HEK293 (cell line): Measurements from ENCODE around the gene ELN.

ENCODE experiments used
- ZNF169 ChIP-seq: fragments of 450-650 bp; formaldehyde crosslinking; IDR thresholded peaks from 2 replicates; pipeline ENCODE4 v1.5.1; 2016; ENCODE audit warnings: missing biosample characterization, missing genetic modification characterization
- TF ChIP-seq, protein P1 (sequence below): fragments of 450-650 bp; formaldehyde crosslinking; IDR thresholded peaks from 2 replicates; pipeline ENCODE4 v1.5.1; 2016; ENCODE audit warnings: missing biosample characterization, missing genetic modification characterization
- TF ChIP-seq, protein P2 (sequence below): fragments of 450-650 bp; formaldehyde crosslinking; IDR thresholded peaks from 2 replicates; pipeline ENCODE4 v1.5.1; 2016; ENCODE audit warnings: missing biosample characterization, missing genetic modification characterization

DNA sequence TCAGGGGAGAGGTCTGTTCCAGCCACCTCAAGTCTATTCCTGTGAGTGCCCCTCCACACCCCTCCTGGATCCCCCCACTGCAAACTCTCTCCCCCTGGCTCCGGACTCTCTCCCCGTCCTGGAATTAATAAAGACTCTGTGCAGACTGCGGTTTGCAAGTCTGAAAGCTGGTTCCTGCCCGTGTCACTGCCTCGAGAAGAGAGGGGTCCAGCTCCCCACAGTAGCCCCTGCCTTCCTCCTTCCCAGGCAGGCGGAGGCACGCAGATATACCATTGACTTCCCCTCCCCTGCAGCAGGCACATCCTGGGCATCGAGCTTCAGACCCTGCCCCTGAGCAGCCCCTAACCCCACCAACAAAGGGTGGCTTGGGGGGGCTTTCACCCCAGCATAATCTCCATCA, 2.2 kb upstream of the ELN start:
- TF ChIP-seq, protein P1, sequence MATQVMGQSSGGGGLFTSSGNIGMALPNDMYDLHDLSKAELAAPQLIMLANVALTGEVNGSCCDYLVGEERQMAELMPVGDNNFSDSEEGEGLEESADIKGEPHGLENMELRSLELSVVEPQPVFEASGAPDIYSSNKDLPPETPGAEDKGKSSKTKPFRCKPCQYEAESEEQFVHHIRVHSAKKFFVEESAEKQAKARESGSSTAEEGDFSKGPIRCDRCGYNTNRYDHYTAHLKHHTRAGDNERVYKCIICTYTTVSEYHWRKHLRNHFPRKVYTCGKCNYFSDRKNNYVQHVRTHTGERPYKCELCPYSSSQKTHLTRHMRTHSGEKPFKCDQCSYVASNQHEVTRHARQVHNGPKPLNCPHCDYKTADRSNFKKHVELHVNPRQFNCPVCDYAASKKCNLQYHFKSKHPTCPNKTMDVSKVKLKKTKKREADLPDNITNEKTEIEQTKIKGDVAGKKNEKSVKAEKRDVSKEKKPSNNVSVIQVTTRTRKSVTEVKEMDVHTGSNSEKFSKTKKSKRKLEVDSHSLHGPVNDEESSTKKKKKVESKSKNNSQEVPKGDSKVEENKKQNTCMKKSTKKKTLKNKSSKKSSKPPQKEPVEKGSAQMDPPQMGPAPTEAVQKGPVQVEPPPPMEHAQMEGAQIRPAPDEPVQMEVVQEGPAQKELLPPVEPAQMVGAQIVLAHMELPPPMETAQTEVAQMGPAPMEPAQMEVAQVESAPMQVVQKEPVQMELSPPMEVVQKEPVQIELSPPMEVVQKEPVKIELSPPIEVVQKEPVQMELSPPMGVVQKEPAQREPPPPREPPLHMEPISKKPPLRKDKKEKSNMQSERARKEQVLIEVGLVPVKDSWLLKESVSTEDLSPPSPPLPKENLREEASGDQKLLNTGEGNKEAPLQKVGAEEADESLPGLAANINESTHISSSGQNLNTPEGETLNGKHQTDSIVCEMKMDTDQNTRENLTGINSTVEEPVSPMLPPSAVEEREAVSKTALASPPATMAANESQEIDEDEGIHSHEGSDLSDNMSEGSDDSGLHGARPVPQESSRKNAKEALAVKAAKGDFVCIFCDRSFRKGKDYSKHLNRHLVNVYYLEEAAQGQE (tag by site-specific recombination), result no peak
- TF ChIP-seq, protein P2, sequence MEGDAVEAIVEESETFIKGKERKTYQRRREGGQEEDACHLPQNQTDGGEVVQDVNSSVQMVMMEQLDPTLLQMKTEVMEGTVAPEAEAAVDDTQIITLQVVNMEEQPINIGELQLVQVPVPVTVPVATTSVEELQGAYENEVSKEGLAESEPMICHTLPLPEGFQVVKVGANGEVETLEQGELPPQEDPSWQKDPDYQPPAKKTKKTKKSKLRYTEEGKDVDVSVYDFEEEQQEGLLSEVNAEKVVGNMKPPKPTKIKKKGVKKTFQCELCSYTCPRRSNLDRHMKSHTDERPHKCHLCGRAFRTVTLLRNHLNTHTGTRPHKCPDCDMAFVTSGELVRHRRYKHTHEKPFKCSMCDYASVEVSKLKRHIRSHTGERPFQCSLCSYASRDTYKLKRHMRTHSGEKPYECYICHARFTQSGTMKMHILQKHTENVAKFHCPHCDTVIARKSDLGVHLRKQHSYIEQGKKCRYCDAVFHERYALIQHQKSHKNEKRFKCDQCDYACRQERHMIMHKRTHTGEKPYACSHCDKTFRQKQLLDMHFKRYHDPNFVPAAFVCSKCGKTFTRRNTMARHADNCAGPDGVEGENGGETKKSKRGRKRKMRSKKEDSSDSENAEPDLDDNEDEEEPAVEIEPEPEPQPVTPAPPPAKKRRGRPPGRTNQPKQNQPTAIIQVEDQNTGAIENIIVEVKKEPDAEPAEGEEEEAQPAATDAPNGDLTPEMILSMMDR (tag by site-specific recombination), result no peak
- TF ChIP-seq ZNF169, result no peak
